Skeletal muscle tissue (tissue), 4 donors: Measurements from ENCODE around the gene OR10AD1. TPM values are rescaled to one million over a fixed set of nuclear protein-coding genes. Genes with fewer than 3 reads are reported as not detected.
A peak's percentile ranks its signal among the peaks of the same experiment; 100 is the strongest.
"Not testable (repeated sequence)": the region's sequence is repeated elsewhere in the genome, so short reads cannot be mapped to it uniquely, and the experiment has no call there.

Experiments used
- H3K27ac ChIP-seq: one replicate; pipeline ENCODE4 v1.7.0; 2013; ENCODE audit warnings: mild to moderate bottlenecking, low read depth, low read length, inconsistent platforms
- H3K27me3 ChIP-seq, 3 donors: one replicate each; pipeline ENCODE4 v1.7.0; 2013; ENCODE audit warnings: low read length in 3 of 3; ENCODE audit not compliant: control insufficient read depth in 3 of 3, insufficient read depth in 3 of 3
- H3K36me3 ChIP-seq, 3 donors: one replicate each; pipeline ENCODE4 v1.7.0; 2013; ENCODE audit warnings: low read length in 3 of 3; ENCODE audit not compliant: control insufficient read depth in 3 of 3, insufficient read depth in 3 of 3
- H3K4me1 ChIP-seq, 3 donors: one replicate each; pipeline ENCODE4 v1.7.0; 2013; ENCODE audit warnings: low read length in 3 of 3, mild to moderate bottlenecking in 3 of 3; ENCODE audit not compliant: control insufficient read depth in 3 of 3, insufficient read depth in 3 of 3
- H3K4me3 ChIP-seq, 3 donors: one replicate each; pipeline ENCODE4 v1.7.0; 2013; ENCODE audit warnings: low read length in 3 of 3
- H3K9ac ChIP-seq, 3 donors: one replicate each; pipeline ENCODE4 v1.7.0; 2013; ENCODE audit warnings: low read length in 3 of 3, mild to moderate bottlenecking in 3 of 3, moderate library complexity in 2 of 3, low read depth in 1 of 3
- H3K9me3 ChIP-seq, 3 donors: one replicate each; pipeline ENCODE4 v1.7.0; 2013; ENCODE audit warnings: low read length in 3 of 3; ENCODE audit not compliant: control insufficient read depth in 3 of 3
- total RNA-seq: library from RNA; depleted of rRNA; stranded (reverse); fragments of >200 nt; gene quantifications from one replicate; pipeline ENCODE4 v1.2.3, GENCODE V29; 2014
- donor health status: Osteomylitis.

OR10AD1 gene
- total RNA-seq, 1 donor from 2014 or later = not detected

GRCh38 chr12:48164451-48164850 lies 38.6 kb downstream of the OR10AD1 start:
- no peaks in the 10 kb centered on the region for H3K27me3 ChIP-seq
- no peak overlapping the region for H3K9ac ChIP-seq
- peak overlapping the region; percentile 94 for H3K27ac ChIP-seq
- peaks cover 15 to 33% (median 21%) of the 10 kb centered on the region in 3 donors for H3K4me1 ChIP-seq
- no peak overlapping the region for H3K4me3 ChIP-seq
- H3K36me3 ChIP-seq = no peaks in the 10 kb centered on the region
- H3K9me3 ChIP-seq = no peaks in the 10 kb centered on the region

- Histone ChIP-seq H3K27me3 (no peaks in the 10 kb centered on the region), H3K9me3 (no peaks in the 10 kb centered on the region), H3K27ac (peak overlapping the region; percentile 94), H3K4me1 (peaks cover 15 to 37% (median 21%) of the 10 kb centered on the region in 3 donors), H3K36me3 (no peaks in the 10 kb centered on the region), H3K4me3 (peak overlapping the region in 1 of 3 donors; percentile 44), H3K9ac (peak overlapping the region; percentile 58 to 63 (median 62))
These were observed 39.8 kb downstream of the OR10AD1 start for GRCh38 chr12:48163150-48163747.

- Histone ChIP-seq H3K27ac (peak overlapping the region; percentile 94), H3K4me3 (no peak overlapping the region), H3K9me3 (no peaks in the 10 kb centered on the region), H3K27me3 (no peaks in the 10 kb centered on the region), H3K4me1 (peaks cover 26 to 45% (median 28%) of the 10 kb centered on the region in 3 donors), H3K36me3 (no peaks in the 10 kb centered on the region), H3K9ac (peak overlapping the region in 1 of 3 donors; percentile 51)
These were observed 42.3 kb downstream of the OR10AD1 start for GRCh38 chr12:48160807-48161206.

- Histone ChIP-seq H3K9me3 (no peaks in the 10 kb centered on the region), H3K9ac (no peak overlapping the region), H3K4me1 (peaks cover 26 to 45% (median 28%) of the 10 kb centered on the region in 3 donors), H3K4me3 (no peak overlapping the region), H3K36me3 (no peaks in the 10 kb centered on the region), H3K27me3 (no peaks in the 10 kb centered on the region), H3K27ac (peak overlapping the region; percentile 94)
These were observed 43.0 kb downstream of the OR10AD1 start for GRCh38 chr12:48160046-48160445.

- H3K27me3 ChIP-seq = no peaks in the 10 kb centered on the region
- peaks cover 27 to 42% (median 30%) of the 10 kb centered on the region in 3 donors for H3K4me1 ChIP-seq
- peak overlapping the region; percentile 98 for H3K27ac ChIP-seq
- H3K4me3 ChIP-seq = peak overlapping the region; percentile 90 to 98 (median 98)
- no peaks in the 10 kb centered on the region for H3K9me3 ChIP-seq
- H3K36me3 ChIP-seq = peaks cover 0 to 5% (median 2%) of the 10 kb centered on the region in 3 donors
- peak overlapping the region; percentile 57 to 99 (median 96) for H3K9ac ChIP-seq
These were observed 45.2 kb downstream of the OR10AD1 start for GRCh38 chr12:48157889-48158370.

- H3K4me3 ChIP-seq = peak within 1 kb of the TSS; percentile 90 to 98 (median 98)
- H3K36me3 ChIP-seq = peaks cover 0 to 8% (median 5%) of the 10 kb centered on the region in 3 donors
- peak within 1 kb of the TSS; percentile 98 for H3K27ac ChIP-seq
- H3K9ac ChIP-seq = peak within 1 kb of the TSS; percentile 96 to 100 (median 99)
- H3K9me3 ChIP-seq = no peaks in the 10 kb centered on the region
- H3K4me1 ChIP-seq = peaks cover 24 to 42% (median 29%) of the 10 kb centered on the region in 3 donors
- no peaks in the 10 kb centered on the region for H3K27me3 ChIP-seq
These were observed 45.8 kb downstream of the OR10AD1 start, which contains the start of gene ASB8 for GRCh38 chr12:48157018-48157888. Gene ASB8, minus strand, starts transcription at chr12:48157515. Its CDS starts 4,019 bp downstream, at chr12:48153496.

- peak overlapping the region; percentile 98 for H3K27ac ChIP-seq
- H3K9ac ChIP-seq = peak overlapping the region; percentile 91 to 99 (median 96)
- peaks cover 0 to 8% (median 5%) of the 10 kb centered on the region in 3 donors for H3K36me3 ChIP-seq
- no peaks in the 10 kb centered on the region for H3K27me3 ChIP-seq
- peaks cover 25 to 43% (median 33%) of the 10 kb centered on the region in 3 donors for H3K4me1 ChIP-seq
- no peaks in the 10 kb centered on the region for H3K9me3 ChIP-seq
- peak overlapping the region; percentile 90 to 98 (median 98) for H3K4me3 ChIP-seq
These were observed 46.5 kb downstream of the OR10AD1 start for GRCh38 chr12:48156652-48157017.

GRCh38 chr12:48155786-48156185 lies 47.3 kb downstream of the OR10AD1 start:
- peak overlapping the region; percentile 98 for H3K27ac ChIP-seq
- not testable (repeated sequence) for H3K27me3 ChIP-seq, H3K9me3 ChIP-seq
- peak overlapping the region in 1 of 3 donors; percentile 96 for H3K9ac ChIP-seq
- peak overlapping the region in 1 of 3 donors; percentile 98 for H3K4me3 ChIP-seq
- peaks cover 31 to 44% (median 39%) of the 10 kb centered on the region in 3 donors for H3K4me1 ChIP-seq
- peaks cover 6 to 16% (median 10%) of the 10 kb centered on the region in 3 donors for H3K36me3 ChIP-seq
